Measurements from ENCODE around the gene RRAS.

Gene RRAS

GRCh38 chr19:49655570-49656455 is 15.9 kb upstream of the RRAS start:
- DNase-seq (ENCODE audit: low read depth in 1 of 2, low spot score in 1 of 2) = no peak

GRCh38 chr19:49654581-49654980 is 14.6 kb upstream of the RRAS start:
- DNase-seq (ENCODE audit: low read depth in 1 of 2, low spot score in 1 of 2) = no peak

- no peak for DNase-seq (ENCODE audit: low read depth in 1 of 2, low spot score in 1 of 2)
Measured at GRCh38 chr19:49653466-49653806, 13.5 kb upstream of the RRAS start.

GRCh38 chr19:49652551-49653465 is 12.9 kb upstream of the RRAS start:
- no peak for DNase-seq (ENCODE audit: low read depth in 1 of 2, low spot score in 1 of 2)

GRCh38 chr19:49651820-49652550 is 12.0 kb upstream of the RRAS start:
- no peak for DNase-seq (ENCODE audit: low read depth in 1 of 2, low spot score in 1 of 2)

- DNase-seq (ENCODE audit: low read depth in 1 of 2, low spot score in 1 of 2) = no peak
Measured at GRCh38 chr19:49651029-49651819, 11.3 kb upstream of the RRAS start.

- DNase-seq (ENCODE audit: low read depth in 1 of 2, low spot score in 1 of 2) = no peak
Measured at GRCh38 chr19:49646586-49646985, 6.6 kb upstream of the RRAS start.

- no peak for DNase-seq (ENCODE audit: low read depth in 1 of 2, low spot score in 1 of 2)
Measured at GRCh38 chr19:49645995-49646394, 6.1 kb upstream of the RRAS start.

- DNase-seq (ENCODE audit: low read depth in 1 of 2, low spot score in 1 of 2) = no peak
Measured at GRCh38 chr19:49645592-49645991, 5.6 kb upstream of the RRAS start.

- DNase-seq (ENCODE audit: low read depth in 1 of 2, low spot score in 1 of 2) = no peak
Measured at GRCh38 chr19:49643466-49643865, 3.5 kb upstream of the RRAS start.

GRCh38 chr19:49642492-49643035 is 2.6 kb upstream of the RRAS start:
- DNase-seq (ENCODE audit: low read depth in 1 of 2, low spot score in 1 of 2) = no peak

GRCh38 chr19:49641688-49642491 is 1.9 kb upstream of the RRAS start, which contains the start of gene SCAF1:
Gene SCAF1 (plus strand): TSS chr19:49642209. CDS start chr19:49645027, 2,818 bp downstream.
- DNase-seq (ENCODE audit: low read depth in 1 of 2, low spot score in 1 of 2) = peak; percentile 97 to 99

GRCh38 chr19:49639401-49640112 is 386 bp downstream of the RRAS start:
- DNase-seq (ENCODE audit: low read depth in 1 of 2, low spot score in 1 of 2) = no peak

GRCh38 chr19:49637821-49638738 is 1.9 kb downstream of the RRAS start:
- no peak for DNase-seq (ENCODE audit: low read depth in 1 of 2, low spot score in 1 of 2)

- DNase-seq (ENCODE audit: low read depth in 1 of 2, low spot score in 1 of 2) = no peak
Measured at GRCh38 chr19:49636233-49636932, 3.6 kb downstream of the RRAS start.

- no peak for DNase-seq (ENCODE audit: low read depth in 1 of 2, low spot score in 1 of 2)
Measured at GRCh38 chr19:49635530-49636232, 4.3 kb downstream of the RRAS start.
